Tibial nerve (tissue), 4 donors: ENCODE results near the gene CNTLN. TPM values are rescaled to one million over a fixed set of nuclear protein-coding genes. Genes with fewer than 3 reads are reported as not detected.

Experiments used
- DNase-seq, 2 donors: peaks; one replicate each; pipeline ENCODE4 v3.0.0-alpha.2; 2019; ENCODE audit warnings: low spot score in 2 of 2
- H3K27ac ChIP-seq, 4 donors: fragments of 200-600 bp; sonication (generic) in 3 of 4; one replicate each; pipeline ENCODE4 v1.5.1; 2017 to 2019; ENCODE audit warnings: mild to moderate bottlenecking in 1 of 4
- H3K27me3 ChIP-seq, 2 donors: fragments of 200-600 bp; sonication (generic) in 1 of 2; one replicate each; pipeline versions ENCODE4 v1.5.1 to v1.6.0; 2017 to 2019
- H3K36me3 ChIP-seq, 3 donors: fragments of 200-600 bp; sonication (generic); one replicate each; pipeline ENCODE4 v1.5.1; 2018 to 2019
- H3K4me1 ChIP-seq, 4 donors: fragments of 200-600 bp; sonication (generic) in 3 of 4; one replicate each; pipeline ENCODE4 v1.5.1; 2017 to 2019
- H3K4me3 ChIP-seq, 4 donors: fragments of 200-600 bp; sonication (generic) in 3 of 4; one replicate each; pipeline ENCODE4 v1.5.1; 2017 to 2019; ENCODE audit warnings: mild to moderate bottlenecking in 1 of 4, moderate library complexity in 1 of 4
- H3K9me3 ChIP-seq, 4 donors: fragments of 200-600 bp; sonication (generic) in 3 of 4; one replicate each; pipeline ENCODE4 v1.5.1; 2017 to 2019
- EP300 ChIP-seq, 2 donors: sonication (generic); formaldehyde crosslinking; IDR thresholded peaks; one replicate each; pipeline ENCODE4 v1.6.1; 2017; ENCODE audit warnings: antibody characterized with exemption in 2 of 2, mild to moderate bottlenecking in 1 of 2
- POLR2A ChIP-seq, 2 donors: fragments of 450-650 bp; IDR thresholded peaks; one replicate each; pipeline ENCODE4 v1.6.1; 2017; ENCODE audit warnings: antibody characterized with exemption in 2 of 2, mild to moderate bottlenecking in 2 of 2, moderate library complexity in 2 of 2
- WGBS, 2 donors: methylation state at CpG; one replicate each; pipeline ENCODE4 v1.1.5; 2018; 5-methylcytosine and 5-hydroxymethylcytosine counted together
- total RNA-seq, 4 donors: library from RNA; depleted of rRNA; stranded (reverse); fragments of >200 nt; gene quantifications; one replicate each; pipeline ENCODE4 v1.1.0, GENCODE V29; 2016
- TF ChIP-seq, protein P1 (sequence below), 5 experiments: fragments of 200-600 bp in 3 of 5; fragments of 450-650 bp in 2 of 5; sonication (generic) in 3 of 5; IDR thresholded peaks; one replicate each; pipeline ENCODE4 v1.5.1; 2016 to 2019; ENCODE audit warnings: antibody characterized with exemption in 5 of 5, mild to moderate bottlenecking in 3 of 5, moderate library complexity in 2 of 5

CNTLN gene
- total RNA-seq, 4 donors from 2014 or later, result 29.7 to 38.1 (median 34.0) TPM

- no peaks in the 10 kb centered on the region for H3K4me1 ChIP-seq
- H3K27me3 ChIP-seq, result no peaks in the 10 kb centered on the region
- H3K27ac ChIP-seq, result no peak overlapping the region
- no peak for DNase-seq
- WGBS, 2 donors, result 56 to 71% methylated on average over 6 of the region's 6 CpGs
- TF ChIP-seq POLR2A (IDR thresholded peaks at IDR 0.05), result no peak
- TF ChIP-seq, protein P1, sequence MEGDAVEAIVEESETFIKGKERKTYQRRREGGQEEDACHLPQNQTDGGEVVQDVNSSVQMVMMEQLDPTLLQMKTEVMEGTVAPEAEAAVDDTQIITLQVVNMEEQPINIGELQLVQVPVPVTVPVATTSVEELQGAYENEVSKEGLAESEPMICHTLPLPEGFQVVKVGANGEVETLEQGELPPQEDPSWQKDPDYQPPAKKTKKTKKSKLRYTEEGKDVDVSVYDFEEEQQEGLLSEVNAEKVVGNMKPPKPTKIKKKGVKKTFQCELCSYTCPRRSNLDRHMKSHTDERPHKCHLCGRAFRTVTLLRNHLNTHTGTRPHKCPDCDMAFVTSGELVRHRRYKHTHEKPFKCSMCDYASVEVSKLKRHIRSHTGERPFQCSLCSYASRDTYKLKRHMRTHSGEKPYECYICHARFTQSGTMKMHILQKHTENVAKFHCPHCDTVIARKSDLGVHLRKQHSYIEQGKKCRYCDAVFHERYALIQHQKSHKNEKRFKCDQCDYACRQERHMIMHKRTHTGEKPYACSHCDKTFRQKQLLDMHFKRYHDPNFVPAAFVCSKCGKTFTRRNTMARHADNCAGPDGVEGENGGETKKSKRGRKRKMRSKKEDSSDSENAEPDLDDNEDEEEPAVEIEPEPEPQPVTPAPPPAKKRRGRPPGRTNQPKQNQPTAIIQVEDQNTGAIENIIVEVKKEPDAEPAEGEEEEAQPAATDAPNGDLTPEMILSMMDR (IDR thresholded peaks at IDR 0.05), result no peak
- no peak for TF ChIP-seq EP300 (IDR thresholded peaks at IDR 0.05)
- no peak overlapping the region for H3K4me3 ChIP-seq
- H3K36me3 ChIP-seq, result peaks cover 0 to 22% (median 0%) of the 10 kb centered on the region in 3 donors
- no peaks in the 10 kb centered on the region for H3K9me3 ChIP-seq
Measured at GRCh38 chr9:17487467-17487866, 352.6 kb downstream of the CNTLN start.

GRCh38 chr9:17488662-17489061 is 353.8 kb downstream of the CNTLN start:
- H3K36me3 ChIP-seq, result peaks cover 0 to 26% (median 0%) of the 10 kb centered on the region in 3 donors
- TF ChIP-seq POLR2A (IDR thresholded peaks at IDR 0.05) (no peak), EP300 (IDR thresholded peaks at IDR 0.05) (no peak)
- TF ChIP-seq, protein P1 (IDR thresholded peaks at IDR 0.05), result no peak
- no peak overlapping the region for H3K4me3 ChIP-seq
- 91% methylated on average over 2 of the region's 2 CpGs for WGBS, 2 donors
- no peak overlapping the region for H3K27ac ChIP-seq
- no peaks in the 10 kb centered on the region for H3K9me3 ChIP-seq
- no peaks in the 10 kb centered on the region for H3K27me3 ChIP-seq
- no peak for DNase-seq
- H3K4me1 ChIP-seq, result no peaks in the 10 kb centered on the region

GRCh38 chr9:17490110-17490509 is 355.3 kb downstream of the CNTLN start:
- Histone ChIP-seq H3K27ac (no peak overlapping the region), H3K4me3 (no peak overlapping the region), H3K36me3 (peaks cover 0 to 38% (median 0%) of the 10 kb centered on the region in 3 donors), H3K4me1 (no peaks in the 10 kb centered on the region), H3K27me3 (no peaks in the 10 kb centered on the region), H3K9me3 (no peaks in the 10 kb centered on the region)
- TF ChIP-seq, protein P1 (IDR thresholded peaks at IDR 0.05), result no peak
- TF ChIP-seq EP300 (IDR thresholded peaks at IDR 0.05) (no peak), POLR2A (IDR thresholded peaks at IDR 0.05) (no peak)
- 87 to 93% methylated on average over 1 of the region's 1 CpG for WGBS, 2 donors
- DNase-seq, result no peak

- Histone ChIP-seq H3K4me3 (no peak overlapping the region), H3K27ac (no peak overlapping the region), H3K27me3 (no peaks in the 10 kb centered on the region), H3K9me3 (no peaks in the 10 kb centered on the region), H3K4me1 (no peaks in the 10 kb centered on the region), H3K36me3 (peaks cover 0 to 38% (median 0%) of the 10 kb centered on the region in 3 donors)
- TF ChIP-seq, protein P1 (IDR thresholded peaks at IDR 0.05), result no peak
- TF ChIP-seq POLR2A (IDR thresholded peaks at IDR 0.05) (no peak), EP300 (IDR thresholded peaks at IDR 0.05) (no peak)
- 92 to 95% methylated on average over 1 of the region's 1 CpG for WGBS, 2 donors
- no peak for DNase-seq
Measured at GRCh38 chr9:17491780-17492179, 356.9 kb downstream of the CNTLN start.

- DNase-seq, result no peak
- peaks cover 0 to 22% (median 0%) of the 10 kb centered on the region in 3 donors for H3K36me3 ChIP-seq
- peaks cover 0 to 25% (median 5%) of the 10 kb centered on the region in 4 donors for H3K9me3 ChIP-seq
- WGBS, 2 donors, result 90 to 92% methylated on average over 3 of the region's 3 CpGs
- TF ChIP-seq, protein P1 (IDR thresholded peaks at IDR 0.05), result no peak
- TF ChIP-seq POLR2A (IDR thresholded peaks at IDR 0.05), result no peak
- no peak for TF ChIP-seq EP300 (IDR thresholded peaks at IDR 0.05)
- no peaks in the 10 kb centered on the region for H3K4me1 ChIP-seq
- H3K4me3 ChIP-seq, result no peak overlapping the region
- no peak overlapping the region for H3K27ac ChIP-seq
- no peaks in the 10 kb centered on the region for H3K27me3 ChIP-seq
Measured at GRCh38 chr9:17503196-17503595, 368.4 kb downstream of the CNTLN start.
